GM21423 (cell line): ENCODE results near the gene TMA7B.
"Not testable (repeated sequence)": the region's sequence is repeated elsewhere in the genome, so short reads cannot be mapped to it uniquely, and the experiment has no call there.

Experiments used
- ATAC-seq: cut with Tn5 transposase; IDR thresholded peaks from one replicate; pipeline ENCODE4 v1.9.1; 2021; ENCODE audit warnings: mild to moderate bottlenecking, moderate library complexity; ENCODE audit not compliant: unreplicated experiment

TMA7B gene

DNA sequence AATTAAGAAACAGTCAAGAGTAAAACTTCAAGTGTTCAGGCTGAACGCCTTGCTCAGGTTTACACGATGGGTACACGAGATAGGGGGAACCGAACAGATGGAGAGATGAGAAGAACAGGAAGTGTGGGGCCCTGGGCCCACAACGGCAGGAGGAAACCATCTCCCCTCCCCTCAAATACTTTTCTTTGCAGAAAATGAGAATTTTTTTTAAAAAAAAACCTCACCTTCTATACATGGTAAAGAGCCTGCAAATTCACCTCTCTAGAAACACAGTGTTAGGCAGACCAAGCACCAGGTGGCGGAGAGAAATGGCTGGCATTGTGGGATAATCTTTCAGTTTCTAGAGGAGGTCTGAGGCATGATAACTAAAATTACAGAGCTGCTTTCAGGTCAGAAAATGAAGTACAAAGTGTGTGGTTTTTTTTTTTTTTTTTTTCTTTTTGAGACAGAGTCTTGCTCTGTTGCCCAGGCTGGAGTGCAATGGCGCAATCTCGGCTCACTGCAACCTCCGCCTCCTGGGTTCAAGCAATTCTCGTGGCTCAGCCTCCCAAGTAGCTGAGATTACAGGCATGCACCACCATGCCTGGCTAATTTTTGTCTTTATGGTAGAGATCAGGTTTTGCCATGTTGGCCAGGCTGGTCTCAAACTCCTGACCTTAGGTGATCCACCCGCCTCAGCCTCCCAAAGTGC is 8.4 kb upstream of the TMA7B start:
- ATAC-seq: not testable (repeated sequence)

DNA sequence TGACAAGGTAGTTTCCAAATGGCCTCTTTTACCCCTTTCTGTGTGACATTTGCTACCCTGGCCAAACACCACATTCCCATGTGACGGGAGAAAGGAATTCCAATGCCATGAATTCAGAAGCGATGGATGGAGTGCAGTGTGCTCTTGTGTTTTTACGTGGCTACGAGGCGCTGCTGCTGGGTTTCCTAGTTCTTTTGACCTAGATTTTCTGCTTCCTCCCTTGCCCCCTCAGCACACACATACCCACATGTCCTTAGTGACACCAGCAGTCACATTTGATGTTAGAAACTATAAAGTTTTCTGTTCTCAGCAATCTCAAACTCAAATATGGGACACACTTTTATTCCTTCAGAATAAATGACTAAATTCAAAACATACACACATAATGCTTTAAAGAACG is 7.8 kb upstream of the TMA7B start:
- no peak for ATAC-seq

DNA sequence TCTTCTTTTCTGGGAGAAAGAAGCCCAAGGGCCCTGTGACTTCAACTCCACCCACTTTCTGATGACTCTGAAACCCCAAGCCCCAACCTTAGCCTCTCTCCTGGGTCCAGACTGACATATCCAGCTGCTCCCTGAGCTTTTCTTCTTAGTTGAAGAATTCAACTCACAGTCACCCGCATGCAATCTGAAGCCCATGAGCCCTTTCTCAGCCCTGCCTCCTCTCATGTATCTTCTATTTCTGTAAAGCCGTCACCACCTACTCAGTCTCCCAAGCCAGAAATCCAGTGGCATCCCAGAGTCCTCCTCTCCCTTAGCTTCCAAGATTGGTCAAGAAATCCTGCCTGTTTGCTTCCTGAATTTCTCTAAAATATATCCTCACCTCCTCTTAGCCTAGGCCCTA is 7.1 kb upstream of the TMA7B start:
- ATAC-seq: no peak

DNA sequence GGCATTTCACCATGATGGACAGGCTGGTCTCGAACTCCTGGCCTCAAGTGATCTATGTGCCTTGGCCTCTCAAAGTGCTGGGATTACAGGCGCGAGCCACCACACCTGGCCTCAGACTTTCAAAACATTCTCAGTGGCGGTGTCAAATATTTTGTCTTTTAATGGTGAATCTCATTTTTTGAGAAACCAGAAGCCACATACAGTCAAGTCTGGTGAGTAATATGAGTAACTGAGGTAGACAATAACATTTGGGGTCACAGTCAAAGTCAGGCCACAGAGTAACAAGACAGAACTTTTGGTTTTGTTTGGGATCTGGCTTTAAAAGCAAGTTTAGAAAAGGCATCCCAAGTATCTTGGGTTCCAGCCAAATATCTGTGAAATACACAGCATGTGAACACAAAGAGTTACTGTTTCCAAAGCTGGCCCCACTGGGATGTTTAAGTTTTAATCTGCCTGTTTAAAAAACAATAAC is 5.6 kb upstream of the TMA7B start:
- no peak for ATAC-seq

DNA sequence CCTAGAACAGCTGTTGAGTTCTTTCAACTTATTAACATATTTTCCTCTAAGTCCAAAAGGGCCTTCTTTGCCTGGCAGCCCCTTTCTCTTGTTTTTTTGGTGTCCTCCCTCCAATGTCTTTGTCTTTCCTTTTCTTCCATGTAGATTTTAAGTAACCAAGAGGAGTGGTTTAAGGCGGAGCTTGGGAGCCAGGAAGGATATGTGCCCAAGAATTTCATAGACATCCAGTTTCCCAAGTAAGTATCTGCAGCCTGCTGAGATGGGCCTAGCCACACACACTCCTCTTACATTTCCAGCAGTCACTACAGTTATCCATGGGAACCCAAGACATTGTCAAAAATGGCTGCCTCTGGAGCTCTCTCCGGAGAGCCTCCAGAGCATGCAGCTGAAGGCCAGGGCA is 4.5 kb upstream of the TMA7B start:
- no peak for ATAC-seq

DNA sequence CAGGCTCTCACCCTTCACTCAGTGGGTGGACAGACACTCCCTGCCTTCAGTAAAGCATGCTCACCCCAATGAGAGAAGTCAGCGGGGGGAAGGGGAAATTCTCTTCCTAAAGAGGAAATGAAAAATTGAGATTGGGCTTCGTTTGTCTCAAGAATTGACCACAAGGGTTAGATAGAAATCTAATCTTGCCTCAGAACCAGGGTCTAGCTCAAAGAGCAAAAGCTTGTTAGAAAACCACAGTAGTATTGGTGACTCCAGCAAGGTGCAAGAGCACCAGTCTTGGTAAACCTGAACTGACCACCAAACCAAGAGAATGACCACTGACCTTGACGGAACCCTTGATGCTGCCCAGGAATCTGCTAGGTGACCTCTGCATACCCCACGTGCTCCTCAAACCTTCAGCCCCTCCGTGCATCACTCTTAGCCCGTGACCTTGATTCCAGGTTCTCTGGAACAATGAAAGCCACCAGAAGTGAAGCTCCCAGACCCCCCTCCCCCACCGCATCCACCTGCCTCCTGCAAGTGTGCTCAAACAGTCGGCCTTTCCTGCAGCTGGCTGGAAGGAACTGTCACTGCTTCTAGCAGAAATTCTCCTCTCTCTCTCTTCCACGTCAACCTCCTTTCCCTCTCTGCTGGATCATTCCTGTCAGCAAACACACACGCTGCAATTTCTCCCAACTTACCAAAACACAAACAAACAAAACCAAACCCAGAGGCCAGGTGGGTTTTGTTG is 3.1 kb upstream of the TMA7B start:
- ATAC-seq: peak; percentile 46

DNA sequence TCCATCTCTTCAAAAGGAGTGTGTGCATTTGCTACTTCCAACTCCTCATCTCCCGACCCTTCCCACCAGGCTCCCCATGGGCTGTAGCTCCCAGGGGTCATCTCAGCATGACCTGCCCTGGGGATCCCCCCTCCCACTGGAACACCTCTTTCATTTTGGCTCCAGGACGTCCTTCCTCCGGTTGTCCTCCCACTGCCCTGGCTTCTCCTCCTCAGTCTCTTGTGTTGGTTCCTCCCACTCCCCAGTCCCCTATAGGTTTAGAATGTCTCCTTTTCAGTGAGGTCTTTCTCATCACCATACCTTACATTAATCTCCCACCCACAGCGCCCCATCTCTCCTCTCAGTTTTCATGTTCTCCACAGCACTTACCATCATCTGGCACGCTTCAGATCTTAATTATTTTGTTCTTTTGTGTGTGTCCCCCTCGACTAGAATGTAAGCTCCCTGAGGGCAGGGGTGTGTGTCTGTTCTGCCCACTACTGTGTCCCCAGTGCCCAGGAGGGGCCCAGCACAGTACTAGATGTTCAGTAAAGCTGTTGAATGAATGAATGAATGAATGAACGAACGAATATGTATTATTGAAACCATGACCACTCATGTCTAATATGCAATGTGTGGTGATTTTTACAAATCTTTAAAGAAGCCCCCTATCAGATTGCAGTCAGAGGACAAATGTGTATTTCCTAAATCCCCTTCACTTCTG is 2.0 kb upstream of the TMA7B start:
- ATAC-seq: no peak

DNA sequence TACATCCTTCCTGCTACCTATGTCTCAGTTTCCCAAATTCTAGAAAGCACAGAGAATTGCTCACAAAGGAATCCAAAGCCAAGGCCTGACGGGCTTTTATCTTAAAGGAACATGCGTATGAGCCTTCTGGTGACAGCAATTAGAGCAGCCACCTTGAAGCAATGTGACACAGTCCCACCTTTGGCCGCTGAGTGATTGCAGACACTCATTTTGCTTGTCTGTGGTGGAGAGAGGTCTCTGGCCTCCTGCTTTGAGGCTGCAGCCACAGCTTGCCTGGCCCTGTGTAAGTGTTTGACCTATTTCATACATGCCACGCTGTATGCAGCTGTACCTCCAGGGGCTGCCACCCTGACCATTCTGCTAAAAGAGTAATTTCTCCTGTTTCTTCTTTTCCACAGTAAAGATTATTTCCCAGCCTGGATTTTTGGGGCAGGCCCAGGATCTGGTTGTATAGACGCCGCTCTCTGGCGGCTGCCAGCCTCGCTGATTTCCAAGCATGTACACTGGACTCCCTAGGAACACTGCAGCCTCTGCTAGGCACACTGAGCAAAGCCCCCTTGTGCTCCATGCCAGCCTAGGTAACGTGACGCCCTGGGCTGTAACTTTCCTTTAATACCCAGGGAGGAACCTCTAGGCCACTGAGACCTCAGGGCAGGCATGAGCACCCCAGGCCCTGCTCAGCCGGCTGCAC is 1.1 kb upstream of the TMA7B start:
- ATAC-seq: no peak

DNA sequence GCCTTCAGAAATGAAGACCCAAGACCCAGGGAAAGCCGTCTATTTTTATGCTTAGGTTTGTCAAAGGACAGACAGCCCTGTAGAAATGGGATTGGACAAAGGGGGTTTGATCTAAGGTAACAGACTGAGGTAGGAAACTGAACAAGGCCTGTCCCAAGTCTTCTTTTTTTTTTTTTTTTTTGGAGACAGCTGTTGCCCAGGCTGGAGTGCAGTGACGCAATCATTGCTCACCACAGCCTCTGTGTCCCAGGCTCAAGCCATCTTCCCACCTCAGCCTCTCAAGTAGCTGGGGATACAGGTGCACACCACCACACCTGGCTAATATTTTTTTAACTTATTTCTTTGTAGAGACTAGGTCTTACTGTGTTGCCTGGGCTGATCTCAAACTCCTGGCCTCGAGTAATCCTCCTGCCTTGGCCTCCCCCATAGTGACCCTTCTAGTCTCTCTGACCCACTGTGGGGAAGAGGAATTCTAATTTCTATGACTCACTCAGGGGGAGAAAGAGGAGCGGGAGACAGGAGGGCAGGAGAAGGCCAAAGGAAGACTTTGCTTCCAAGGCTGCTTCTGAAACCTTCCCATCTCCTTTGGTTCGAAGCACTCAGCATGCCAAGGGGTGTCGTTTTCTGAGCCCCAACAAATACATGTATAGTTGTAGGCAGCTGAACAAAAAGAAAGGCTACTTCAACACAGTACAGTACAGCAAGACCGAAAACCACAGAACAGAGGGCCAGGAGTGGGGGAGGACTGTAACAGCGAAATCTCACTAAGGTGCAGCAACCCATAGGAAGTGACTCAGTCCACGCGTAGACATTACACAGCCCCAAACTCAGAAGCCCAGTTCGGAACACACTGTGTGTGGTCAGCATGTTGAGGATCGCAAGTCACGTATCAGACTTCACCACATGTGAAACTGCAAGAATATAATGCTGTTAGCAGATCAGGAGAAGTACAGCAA is 872 bp downstream of the TMA7B start:
- ATAC-seq: peak; percentile 73

DNA sequence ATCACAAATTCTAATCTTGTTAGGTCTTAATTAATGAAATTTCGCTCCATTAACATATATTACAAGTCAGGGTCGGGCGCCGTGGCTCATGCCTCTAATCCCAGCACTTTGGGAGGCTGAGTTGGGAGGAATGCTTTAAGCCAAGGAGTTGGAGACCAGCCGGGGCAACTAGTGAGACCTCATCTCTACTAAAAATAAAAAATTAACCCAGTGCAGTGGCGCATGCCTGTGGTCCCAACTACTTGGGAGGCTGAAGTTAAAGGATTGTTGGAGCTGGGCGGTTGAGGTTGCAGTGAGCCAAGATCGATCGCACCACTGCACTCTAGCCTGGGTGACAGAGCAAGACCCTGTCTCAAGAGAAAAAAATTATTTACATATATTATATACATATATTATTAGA is 1.9 kb downstream of the TMA7B start:
- no peak for ATAC-seq

DNA sequence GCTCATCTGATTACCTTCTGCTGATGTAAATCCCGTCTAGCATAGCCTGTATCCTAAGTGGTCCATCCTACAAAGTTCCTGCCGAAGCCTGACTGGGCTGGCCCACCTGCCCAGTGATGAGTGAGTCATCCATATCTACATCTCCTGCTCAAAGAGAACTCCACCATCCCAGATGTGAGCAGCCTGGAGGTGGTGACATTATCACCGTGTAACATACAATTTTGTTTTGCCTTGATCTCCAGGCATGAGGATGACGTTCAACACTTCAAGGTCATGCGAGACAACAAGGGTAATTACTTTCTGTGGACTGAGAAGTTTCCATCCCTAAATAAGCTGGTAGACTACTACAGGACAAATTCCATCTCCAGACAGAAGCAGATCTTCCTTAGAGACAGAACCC is 5.6 kb downstream of the TMA7B start:
- no peak for ATAC-seq

DNA sequence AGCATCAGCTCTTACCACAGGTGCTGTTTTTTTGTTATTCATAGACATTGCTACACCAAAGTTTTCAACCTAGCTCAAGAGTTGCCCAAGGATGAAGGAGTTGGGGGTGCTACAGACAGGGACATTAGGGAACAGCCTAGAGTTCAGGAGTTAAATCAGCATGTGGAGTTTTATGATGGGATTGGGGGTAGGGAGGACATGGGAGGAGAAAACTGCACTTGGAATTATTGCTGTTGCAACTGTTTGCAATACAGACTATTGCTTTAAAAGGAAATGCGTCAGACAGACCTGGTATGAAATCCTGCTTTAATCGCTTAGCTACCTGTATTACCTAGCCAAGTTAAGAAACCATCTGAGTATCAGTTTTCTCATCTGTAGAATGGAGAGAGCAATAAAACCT is 6.3 kb downstream of the TMA7B start:
- ATAC-seq: no peak

DNA sequence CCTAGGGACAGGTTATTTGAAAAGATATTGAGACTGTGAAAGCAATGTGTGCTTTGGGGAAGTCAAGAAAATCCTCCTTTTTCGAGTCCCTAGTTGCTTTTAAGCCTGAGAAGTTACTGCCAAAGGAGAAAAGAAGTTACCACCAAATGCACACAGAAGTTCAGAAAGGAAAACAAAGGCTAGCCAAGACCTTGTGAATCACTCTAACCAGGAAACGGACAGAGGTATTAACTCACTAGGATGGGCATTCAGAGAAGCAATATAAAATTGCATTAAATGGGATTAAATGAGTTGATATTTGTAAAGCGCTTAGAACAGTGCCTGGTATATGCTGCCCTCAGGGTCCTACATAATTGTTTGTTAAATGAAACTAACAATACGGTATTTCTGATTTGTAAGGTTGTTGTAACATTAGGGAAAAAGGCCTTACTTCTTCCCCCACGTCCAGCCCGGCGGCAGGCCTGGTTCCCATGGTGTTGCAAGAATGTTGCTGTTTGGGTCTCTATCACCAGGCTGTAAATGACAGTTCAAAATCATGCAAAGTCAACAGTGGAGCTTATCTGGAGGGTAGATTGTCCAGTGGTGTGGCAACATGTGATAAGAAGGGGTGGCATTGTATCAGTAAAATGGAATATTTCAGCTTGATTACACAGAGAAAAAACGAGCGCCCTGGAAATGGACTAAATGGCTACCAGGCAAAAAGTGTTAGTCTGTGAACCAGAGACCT is 7.1 kb downstream of the TMA7B start:
- ATAC-seq: no peak

DNA sequence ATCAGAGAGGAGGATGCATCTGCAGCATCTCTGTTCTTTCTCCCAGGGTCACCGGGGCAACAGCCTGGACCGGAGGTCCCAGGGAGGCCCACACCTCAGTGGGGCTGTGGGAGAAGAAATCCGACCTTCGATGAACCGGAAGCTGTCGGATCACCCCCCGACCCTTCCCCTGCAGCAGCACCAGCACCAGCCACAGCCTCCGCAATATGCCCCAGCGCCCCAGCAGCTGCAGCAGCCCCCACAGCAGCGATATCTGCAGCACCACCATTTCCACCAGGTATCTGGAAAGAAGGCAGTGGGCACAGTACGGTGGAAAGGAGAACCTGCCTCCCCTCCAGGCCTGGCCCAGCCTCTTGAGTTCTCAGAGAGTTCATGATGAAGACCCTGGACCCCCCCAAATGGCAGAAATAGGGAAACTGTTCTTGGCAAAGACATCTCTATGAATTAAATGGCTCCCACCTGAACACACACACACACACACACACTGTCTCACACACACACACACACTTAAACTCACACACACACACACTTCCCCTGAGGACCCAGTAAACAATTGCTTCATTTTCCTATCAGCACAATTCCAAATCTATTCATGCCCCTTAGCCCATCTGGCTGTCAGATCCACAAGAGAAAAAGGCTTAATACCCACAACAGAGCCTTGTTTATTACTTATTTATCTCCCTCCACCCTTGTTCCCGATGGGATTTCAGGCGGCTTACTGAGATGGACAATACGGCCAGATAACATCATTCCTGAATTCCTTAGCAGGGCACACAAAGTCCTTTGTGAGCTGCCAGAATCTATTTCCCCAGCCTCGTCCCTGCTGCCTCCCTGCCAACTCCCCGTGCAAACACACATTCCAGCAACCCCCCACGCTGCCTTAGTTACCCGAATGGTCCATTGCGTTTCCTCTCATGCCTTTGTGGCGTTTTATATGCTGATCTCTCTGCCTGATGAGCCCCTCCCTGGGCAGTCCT is 8.1 kb downstream of the TMA7B start:
- no peak for ATAC-seq

DNA sequence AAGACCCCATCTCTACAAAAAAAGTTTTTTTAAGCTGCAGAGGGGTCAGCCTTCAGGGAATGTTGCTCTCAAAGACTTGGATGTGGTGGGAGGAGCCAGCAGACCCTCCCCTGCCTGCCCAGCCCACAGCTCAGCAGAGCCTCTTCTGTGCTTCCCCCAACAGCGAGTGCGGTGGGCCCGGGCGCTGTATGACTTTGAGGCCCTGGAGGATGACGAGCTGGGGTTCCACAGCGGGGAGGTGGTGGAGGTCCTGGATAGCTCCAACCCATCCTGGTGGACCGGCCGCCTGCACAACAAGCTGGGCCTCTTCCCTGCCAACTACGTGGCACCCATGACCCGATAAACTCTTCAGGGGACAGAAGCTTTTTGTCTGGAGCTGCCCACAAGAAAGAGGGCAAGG is 10.5 kb downstream of the TMA7B start:
- ATAC-seq: no peak

DNA sequence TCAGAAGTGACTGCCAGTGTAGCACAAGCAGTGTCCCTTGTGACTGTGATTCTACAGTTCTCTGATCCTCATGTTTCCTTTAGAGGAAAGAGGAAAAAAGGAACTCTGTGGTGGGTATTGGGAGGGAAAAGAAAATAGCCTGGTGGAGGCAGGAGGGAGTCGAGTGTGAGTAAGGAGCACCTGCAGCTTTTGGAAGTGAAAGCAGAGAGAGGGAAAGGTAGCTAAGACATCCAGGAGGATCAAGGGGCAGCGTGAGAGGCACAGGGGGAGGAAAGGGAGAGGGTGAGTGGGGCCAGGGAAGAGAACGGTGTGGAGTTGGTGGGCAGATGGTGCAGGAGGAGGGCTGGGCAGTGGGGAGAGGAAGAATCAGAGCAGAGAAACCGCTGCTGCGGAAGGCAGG is 12.4 kb downstream of the TMA7B start:
- ATAC-seq: no peak

DNA sequence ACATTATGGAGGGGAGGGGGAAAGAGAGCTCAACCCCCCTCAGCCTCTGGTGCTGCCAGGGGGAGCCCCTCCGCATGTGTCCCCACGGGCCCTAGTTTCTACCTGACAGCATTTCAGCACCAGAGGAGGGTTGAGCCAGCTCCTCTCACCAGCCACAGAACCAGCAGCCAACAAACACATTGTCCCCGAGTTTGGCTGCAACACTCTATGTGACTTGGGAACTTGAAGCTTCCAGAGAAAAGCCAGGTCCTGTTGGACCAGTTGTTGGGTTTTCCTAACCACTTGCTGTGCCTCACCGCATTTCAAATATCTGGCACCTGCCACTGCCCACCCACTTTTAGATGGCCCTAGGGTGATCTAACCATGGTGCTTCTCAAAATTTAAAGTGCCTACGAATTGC is 13.5 kb downstream of the TMA7B start:
- no peak for ATAC-seq

DNA sequence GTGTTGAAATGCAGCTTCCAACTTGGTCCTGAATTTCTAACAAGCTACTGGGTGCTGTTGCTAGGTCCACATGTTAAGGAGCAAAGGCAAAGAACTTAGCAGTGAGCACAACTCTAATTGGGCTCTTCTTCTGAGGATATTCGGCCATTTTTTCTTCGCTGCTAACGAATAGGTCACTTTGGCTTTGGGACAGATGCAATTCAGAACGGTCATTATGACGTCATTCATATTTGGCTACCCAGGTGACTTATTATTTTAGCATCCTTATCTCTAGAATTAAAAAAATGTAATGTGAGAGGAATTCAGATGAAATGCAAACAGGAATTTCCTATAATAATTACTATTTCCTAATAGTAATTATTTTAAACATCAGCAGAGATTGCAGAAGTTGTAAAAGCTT is 13.9 kb downstream of the TMA7B start:
- ATAC-seq: no peak
